Stimulated activated CD8-positive, alpha-beta memory T cell treated with anti-CD3 and anti-CD28 coated beads, Interleukin-4, amount 100 ng/mL, for 4 hours (primary cell): ENCODE data around the gene ZNF627.
"Not testable (repeated sequence)": the region's sequence is repeated elsewhere in the genome, so short reads cannot be mapped to it uniquely, and the experiment has no call there.

Experiments
- DNase-seq, 2 donors: peaks; one replicate each; pipeline ENCODE4 v3.0.0-alpha.2; 2020; ENCODE audit warnings: low read depth in 2 of 2, low spot score in 1 of 2

ZNF627 gene

GRCh38 chr19:11597202-11598102 lies at the start of gene ZNF627:
TSS of gene ZNF627 (plus strand) at chr19:11597483. CDS start at chr19:11597628, 145 bp downstream.
- peak; percentile 93 to 95 for DNase-seq

GRCh38 chr19:11547929-11548700 lies 49.2 kb upstream of the ZNF627 start:
- DNase-seq: no peak

GRCh38 chr19:11549386-11549953 lies 47.8 kb upstream of the ZNF627 start:
- no peak for DNase-seq

GRCh38 chr19:11550265-11550664 lies 47.0 kb upstream of the ZNF627 start:
- DNase-seq: no peak

GRCh38 chr19:11551603-11552235 lies 45.6 kb upstream of the ZNF627 start:
- no peak for DNase-seq

- DNase-seq: no peak
These were observed 44.5 kb upstream of the ZNF627 start for GRCh38 chr19:11552666-11553372.

- DNase-seq: no peak
These were observed 43.1 kb upstream of the ZNF627 start for GRCh38 chr19:11554160-11554559.

GRCh38 chr19:11555246-11555645 lies 42.0 kb upstream of the ZNF627 start:
- no peak for DNase-seq

GRCh38 chr19:11556634-11557420 lies 40.5 kb upstream of the ZNF627 start:
- DNase-seq: no peak

- peak; percentile 91 to 94 for DNase-seq
These were observed 38.1 kb upstream of the ZNF627 start, which contains the start of gene ELOF1 for GRCh38 chr19:11558881-11559828. TSS of gene ELOF1 (minus strand) at chr19:11559230. CDS start at chr19:11554347, 4,883 bp downstream.

GRCh38 chr19:11560404-11561051 lies 36.8 kb upstream of the ZNF627 start:
- no peak for DNase-seq

GRCh38 chr19:11563532-11563931 lies 33.8 kb upstream of the ZNF627 start:
- DNase-seq: no peak

GRCh38 chr19:11564082-11564807 lies 33.0 kb upstream of the ZNF627 start:
- DNase-seq: not testable (repeated sequence)

GRCh38 chr19:11565649-11565980 lies 31.7 kb upstream of the ZNF627 start:
- not testable (repeated sequence) for DNase-seq

GRCh38 chr19:11566164-11566563 lies 31.1 kb upstream of the ZNF627 start:
- DNase-seq: no peak

- DNase-seq: no peak
These were observed 27.2 kb upstream of the ZNF627 start for GRCh38 chr19:11570039-11570462.

GRCh38 chr19:11573354-11573753 lies 23.9 kb upstream of the ZNF627 start:
- DNase-seq: not testable (repeated sequence)
